Measurements from ENCODE around the gene CSTB. TPM values are rescaled to one million over a fixed set of nuclear protein-coding genes. Genes with fewer than 3 reads are reported as not detected.
A peak's percentile ranks its signal among the peaks of the same experiment; 100 is the strongest.
"Not testable (repeated sequence)": the region's sequence is repeated elsewhere in the genome, so short reads cannot be mapped to it uniquely, and the experiment has no call there.

The CSTB gene, protein sequence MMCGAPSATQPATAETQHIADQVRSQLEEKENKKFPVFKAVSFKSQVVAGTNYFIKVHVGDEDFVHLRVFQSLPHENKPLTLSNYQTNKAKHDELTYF
- total RNA-seq: 36.1 TPM
- long read RNA-seq, transcript CSTB-201 (3 exons, 2,164 nt): major isoform, 69 of 73 reads
- long read RNA-seq, partial matches to known transcripts: 1 of 73 reads
- long read RNA-seq, other reads (novel, unspliced or antisense): 0 of 73 reads

DNA sequence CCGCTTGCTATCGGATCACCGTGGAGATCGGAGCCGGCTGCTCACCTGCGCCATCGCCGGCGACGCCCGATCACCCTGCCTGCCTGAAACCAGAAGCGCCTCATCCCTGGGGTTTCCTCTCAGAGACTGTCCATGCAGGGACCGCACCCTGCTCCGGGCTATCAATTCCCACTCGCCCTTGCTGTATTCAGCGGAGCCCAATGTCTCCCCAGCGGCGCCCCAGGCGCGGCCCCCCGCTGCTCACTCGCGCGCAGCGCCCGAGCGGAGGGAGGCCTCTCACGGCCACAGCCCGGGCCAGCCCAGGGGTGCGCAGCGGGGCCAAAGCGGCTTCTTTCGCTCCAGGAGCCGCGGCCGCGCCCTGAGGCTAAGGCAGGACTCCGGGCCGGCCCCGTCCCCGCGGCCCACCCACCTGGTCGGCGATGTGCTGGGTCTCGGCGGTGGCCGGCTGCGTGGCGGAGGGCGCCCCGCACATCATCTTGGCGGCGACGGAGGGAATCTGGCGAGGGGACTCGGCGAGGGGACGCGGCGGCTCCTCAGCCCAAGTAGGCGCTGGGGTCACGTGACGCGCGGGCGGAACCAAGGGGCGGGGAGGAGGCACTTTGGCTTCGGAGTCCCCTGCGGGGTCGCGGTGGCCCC lies at the start of gene CSTB:
Gene CSTB (minus strand): TSS at position 514 of the 636 bp plus-strand sequence. CDS start 39 bp downstream, at position 475.
- peak; percentile 94 for ATAC-seq (ENCODE audit: poor library complexity)
- peak; percentile 93 for DNase-seq
- intact Hi-C loops (cut with DNase I): no loop called here

DNA sequence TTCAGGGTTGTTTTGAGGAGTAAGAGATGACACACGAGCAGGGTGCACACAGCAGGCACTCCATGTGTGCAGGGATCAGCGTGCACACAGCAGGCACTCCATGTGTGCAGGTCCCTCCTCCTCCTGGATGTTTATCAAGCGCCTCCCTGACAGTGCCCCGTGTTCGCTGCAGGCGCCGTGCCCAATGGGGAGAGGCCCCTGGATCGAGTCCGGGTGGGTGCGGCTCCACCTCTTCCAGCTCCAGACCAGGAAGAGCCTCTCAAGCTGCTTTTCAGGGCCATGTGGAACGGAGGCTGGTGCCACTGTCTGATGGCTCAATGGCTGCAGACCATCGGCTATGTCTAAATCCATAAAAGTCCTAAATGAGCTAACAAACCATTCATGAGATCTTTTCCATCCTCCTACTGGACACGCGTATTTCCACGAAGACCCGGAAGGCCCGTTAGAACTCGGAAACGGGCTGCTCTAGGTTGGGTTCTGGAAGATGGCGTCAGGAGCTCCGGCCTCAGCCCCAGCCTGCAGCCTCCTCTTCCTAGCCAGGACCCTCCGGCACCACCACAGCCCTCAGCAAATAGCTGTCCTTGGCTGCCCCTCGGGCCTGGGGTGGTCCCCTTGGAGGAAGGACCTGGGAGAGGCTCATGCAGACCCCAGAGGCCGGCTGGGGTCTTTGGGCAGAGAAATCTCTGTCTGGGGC lies 49.3 kb upstream of the CSTB start:
- DNase-seq (no peak), ATAC-seq (ENCODE audit: poor library complexity) (no peak)
- intact Hi-C loops (cut with DNase I): loop anchor here (5.0 kb wide), 1 partner anchor 127 kb away; no protein-coding TSS in a partner anchor

DNA sequence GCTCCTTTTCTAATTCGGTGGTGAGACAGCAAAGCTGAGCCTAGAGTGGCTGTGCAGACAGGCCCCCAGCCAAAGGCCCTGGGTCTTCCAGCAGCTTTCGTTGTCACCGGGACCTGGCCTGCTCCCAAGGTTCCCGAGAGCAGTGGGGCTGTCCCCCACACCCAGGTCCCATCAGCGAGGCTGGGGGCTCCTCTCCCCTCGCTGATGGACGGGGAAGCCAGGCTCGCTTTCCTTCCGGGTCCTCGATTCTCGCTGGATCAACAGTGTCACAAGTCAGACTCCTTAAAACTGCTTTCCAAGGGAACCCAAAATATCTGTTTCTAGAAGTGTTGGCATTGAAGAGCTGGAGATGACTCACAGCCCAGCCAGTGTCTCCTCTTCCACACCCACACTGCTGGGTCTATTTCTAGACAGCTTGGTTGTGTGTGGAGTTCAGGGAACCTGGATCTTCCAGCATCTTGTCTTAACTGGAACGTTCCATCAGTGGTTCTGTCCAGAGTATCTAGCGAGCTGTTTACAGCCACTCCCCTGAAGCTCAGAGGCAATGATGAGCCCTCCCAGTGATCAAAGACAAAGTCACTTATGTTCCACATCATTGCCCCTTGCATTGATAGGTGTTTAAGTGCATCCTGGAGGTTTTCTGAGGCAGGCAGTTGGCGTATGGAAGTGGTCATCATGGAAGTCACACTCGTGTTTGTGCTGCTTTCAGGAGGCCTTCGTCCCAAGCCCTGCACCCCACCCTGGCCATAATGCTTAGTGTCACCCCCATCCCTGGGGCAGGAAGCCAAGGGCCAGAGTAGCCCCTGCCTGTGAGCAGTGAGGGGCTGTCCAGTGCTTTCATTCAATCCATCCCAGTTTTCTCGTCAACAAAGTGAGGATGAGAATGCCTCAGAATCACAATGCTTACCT lies 48.5 kb upstream of the CSTB start:
- no peak for DNase-seq
- intact Hi-C loops (cut with DNase I): loop anchor here (5.0 kb wide), 1 partner anchor 128 kb away; no protein-coding TSS in a partner anchor
- no peak for ATAC-seq (ENCODE audit: poor library complexity)

DNA sequence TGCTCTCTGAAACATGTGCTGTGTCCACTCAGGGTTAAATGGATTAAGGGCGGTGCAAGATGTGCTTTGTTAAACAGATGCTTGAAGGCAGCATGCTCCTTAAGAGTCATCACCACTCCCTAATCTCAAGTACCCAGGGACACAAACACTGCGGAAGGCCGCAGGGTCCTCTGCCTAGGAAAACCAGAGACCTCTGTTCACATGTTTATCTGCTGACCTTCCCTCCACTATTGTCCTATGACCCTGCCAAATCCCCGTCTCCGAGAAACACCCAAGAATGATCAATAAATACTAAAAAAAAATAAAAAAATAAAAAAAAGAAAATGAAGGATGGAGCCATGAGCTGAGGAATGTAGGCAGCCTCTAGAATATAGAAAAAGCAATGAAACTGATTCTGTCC lies 46.6 kb upstream of the CSTB start:
- intact Hi-C loops (cut with DNase I); DNase-seq; ATAC-seq (ENCODE audit: poor library complexity): not testable (repeated sequence)

DNA sequence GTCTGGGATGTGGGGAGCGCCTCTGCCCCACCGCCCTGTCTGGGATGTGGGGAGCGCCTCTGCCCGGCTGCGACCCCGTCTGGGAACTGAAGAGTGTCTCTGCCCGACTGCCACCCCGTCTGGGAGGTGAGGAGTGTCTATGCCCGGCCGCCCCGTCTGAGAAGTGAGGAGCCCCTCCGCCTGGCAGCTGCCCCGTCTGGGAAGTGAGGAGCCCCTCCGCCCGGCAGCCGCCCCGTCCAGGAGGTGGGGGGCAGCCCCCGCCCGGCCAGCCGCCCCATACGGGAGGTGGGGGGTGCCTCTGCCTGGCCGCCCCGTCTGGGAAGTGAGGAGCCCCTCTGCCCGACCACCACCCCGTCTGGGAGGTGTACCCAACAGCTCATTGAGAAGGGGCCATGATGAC lies 46.1 kb upstream of the CSTB start:
- ATAC-seq (ENCODE audit: poor library complexity); intact Hi-C loops (cut with DNase I): not testable (repeated sequence)
- peak; percentile 29 for DNase-seq

DNA sequence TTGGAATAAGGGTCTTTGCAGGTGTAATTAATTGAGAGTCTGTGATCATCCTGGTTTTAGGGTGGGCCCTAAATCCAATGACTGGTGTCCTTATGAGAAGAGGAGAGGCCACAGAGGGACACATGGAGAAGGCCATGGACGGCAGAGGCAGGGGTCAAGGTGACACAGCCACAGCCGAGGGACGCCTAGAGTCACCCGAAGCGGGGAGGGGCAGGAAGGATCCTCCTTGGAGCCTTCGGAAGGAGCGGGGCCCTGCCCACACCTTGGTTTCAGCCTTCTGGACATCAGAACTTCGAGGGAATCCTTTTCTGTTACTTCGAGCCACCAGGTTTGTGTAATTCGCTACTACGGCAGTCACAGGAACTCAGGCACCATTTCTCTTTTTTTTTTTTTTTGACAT lies 44.4 kb upstream of the CSTB start:
- intact Hi-C loops (cut with DNase I): no loop called here
- no peak for ATAC-seq (ENCODE audit: poor library complexity)
- DNase-seq: peak; percentile 24

DNA sequence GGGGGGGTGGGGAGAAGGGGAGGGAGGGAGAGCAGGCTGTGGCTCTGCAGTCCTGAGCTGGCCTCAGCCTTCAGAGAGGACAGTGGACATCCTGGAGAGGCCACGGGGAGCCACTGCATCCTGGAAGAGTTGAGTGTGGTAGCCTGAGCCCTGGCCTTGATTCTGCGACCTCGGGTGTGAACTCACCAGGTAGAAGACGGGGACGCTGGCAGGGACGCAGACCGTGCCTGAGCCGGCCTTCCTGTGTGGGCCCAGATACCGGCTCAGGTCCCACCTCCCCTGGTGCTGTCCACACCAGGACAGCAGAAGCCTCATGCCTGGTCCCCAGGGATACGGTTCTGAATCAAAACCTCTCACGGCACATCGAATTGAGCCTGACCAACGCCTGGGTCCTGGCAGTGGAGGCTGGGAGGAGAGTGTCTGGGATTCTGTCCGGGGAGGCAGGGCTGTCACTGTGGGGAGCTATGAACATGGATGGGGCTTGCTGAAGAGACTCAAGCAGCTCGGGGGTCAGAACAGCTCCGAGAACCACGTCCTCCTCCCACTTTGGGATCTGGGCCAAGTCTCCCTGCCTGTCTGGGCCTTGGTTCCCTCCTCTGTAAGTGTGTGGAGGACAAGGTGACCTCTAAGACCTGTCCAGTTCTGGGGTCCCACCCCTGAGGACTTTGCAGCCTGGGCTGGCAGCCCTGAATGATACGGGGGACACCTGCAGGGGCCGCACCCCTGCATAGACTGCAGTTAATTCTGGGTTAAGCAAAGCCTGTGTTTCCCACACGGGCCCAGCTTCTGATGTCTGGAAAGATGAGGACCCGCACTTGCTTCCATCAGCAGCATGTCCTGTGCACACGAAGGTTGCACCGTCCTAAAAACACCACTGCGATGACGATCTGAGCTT lies 43.6 kb upstream of the CSTB start:
- ATAC-seq (ENCODE audit: poor library complexity) (no peak), DNase-seq (peak; percentile 35)
- intact Hi-C loops (cut with DNase I): no loop called here

DNA sequence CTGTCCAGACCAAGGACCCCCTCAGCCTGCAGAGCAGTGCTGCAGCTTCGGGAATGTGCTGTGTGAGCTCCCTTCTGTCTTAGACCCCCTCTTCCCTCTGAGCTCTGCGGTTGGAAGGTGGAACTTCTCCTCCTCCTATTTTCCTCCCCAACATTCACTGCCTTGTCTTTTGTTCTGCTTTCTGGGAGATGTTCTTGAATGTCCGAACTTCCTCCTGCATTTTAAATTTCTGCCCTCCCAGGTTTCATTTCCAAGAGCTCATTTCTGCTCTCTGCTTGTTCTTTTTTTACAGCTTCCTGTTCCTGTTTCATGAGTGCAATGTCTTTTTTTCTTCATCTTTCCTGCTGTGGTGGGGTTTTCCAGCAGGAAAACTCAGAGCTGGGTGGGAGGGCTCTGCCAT lies 42.6 kb upstream of the CSTB start:
- intact Hi-C loops (cut with DNase I): no loop called here
- DNase-seq (peak; percentile 6), ATAC-seq (ENCODE audit: poor library complexity) (peak; percentile 50)

DNA sequence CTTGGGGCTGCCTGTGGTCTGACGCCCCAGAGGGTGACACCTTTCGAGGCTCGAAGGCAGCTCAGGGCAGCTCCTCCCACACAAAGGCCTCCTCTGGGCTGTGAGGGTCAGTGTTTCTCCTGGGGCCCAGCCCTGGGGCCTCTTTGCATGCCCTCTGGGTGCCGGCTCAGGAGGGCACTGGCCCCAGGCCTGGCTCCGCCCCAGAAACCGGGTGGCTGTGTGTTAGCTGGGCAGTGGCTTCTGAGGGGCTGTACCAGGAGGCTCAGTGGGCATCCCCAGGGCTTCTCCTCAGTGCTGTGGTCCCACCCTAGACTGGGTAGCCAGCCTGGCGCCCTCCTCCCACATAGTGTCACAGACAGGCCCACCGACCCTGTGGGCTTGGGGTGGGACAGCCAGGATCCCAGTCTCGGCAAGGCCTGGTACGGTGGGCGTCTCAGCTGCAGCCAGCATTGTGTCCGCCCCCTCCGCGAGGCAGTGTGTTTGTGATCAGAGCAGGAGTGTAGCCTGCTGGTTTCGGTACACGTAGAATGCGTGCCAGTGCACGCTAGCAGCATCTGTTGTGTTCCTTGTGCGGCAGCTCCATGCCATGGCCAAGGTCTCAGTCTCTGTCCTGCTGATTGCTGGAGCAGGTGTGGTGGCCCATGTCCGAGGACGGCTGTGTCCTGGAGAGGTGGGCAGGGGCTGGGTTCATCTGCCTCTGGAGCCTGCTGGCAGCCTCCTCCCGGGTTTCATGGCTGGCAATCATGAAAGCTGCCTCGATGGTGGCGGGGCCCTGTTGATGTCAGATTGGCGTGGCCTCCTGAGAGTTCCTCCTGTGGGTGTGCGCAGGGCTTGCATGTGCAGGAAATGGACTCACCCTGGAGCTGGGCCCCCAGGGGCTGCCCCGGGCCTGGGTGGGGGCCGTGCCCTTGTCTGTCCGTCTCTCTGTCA lies 41.3 kb upstream of the CSTB start:
- ATAC-seq (ENCODE audit: poor library complexity) (peak; percentile 14), DNase-seq (peak; percentile 43)
- intact Hi-C loops (cut with DNase I): no loop called here

DNA sequence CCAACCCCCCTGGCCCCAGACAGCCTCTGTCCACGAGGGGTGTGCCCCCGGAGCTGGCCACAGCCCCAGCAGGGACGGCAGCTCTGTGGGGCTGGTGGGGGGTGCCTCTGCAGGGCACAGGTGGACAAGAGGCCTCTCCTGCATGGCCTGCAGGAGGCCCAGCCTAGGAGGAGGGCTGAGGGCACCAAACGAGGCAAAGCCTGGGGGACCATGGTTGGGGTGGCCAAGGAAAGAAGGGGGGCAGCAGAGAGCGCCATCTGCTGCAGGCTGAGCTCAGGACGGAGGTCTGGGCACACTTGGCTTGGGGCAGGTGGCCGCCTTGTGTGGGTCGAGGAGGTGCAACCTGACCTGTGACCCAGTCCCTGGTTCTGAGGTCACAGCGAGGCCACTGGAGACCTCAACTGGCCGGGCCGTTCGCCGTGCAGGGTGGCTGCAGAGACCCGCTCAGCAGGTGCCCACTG lies 40.5 kb upstream of the CSTB start:
- peak; percentile 10 for DNase-seq
- intact Hi-C loops (cut with DNase I): no loop called here
- no peak for ATAC-seq (ENCODE audit: poor library complexity)

DNA sequence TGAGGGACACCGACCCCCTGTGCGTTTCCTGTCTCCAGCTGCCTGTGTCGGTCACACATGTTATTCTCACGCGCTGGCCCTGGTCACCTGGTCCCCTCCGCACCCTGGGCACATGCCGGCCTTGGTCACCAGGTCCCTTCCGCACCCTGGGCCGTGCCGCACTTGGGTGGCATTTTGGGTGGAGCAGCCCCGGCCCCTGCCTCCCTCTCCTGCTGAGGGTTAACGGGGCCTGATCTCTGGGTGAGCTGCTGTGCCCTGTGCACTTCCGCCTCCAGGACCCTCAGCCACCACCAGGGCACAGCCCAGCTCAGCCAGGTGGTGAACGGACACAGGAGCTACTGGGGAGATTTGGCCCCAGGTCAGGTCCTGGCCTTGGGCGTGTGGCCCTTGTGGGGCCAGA lies 39.9 kb upstream of the CSTB start:
- no peak for ATAC-seq (ENCODE audit: poor library complexity)
- DNase-seq: peak; percentile 33
- intact Hi-C loops (cut with DNase I): no loop called here

DNA sequence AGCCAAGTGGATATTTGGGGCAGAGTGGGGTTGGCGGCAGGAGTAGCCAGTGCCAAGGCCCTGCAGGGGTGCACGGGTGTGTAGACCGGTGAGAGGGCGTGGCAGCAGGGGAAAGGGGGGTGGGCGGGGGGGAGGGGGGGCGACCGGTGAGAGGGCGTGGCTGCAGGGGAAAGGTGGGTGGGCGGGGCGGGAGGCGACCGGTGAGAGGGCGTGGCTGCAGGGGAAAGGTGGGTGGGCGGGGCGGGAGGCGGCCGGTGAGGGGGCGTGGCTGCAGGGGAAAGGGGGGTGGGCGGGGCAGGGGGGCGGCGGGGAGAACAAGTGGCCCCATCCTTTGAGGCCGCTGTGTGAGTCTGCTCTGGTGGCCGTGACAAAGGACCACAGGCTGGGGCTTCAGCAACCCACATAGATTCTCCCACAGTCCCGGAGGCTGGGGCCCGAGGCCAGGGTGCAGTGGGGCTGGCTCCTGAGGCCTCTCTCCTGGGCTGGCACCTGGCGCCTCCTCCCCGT lies 39.1 kb upstream of the CSTB start:
- no peak for ATAC-seq (ENCODE audit: poor library complexity)
- intact Hi-C loops (cut with DNase I): no loop called here

DNA sequence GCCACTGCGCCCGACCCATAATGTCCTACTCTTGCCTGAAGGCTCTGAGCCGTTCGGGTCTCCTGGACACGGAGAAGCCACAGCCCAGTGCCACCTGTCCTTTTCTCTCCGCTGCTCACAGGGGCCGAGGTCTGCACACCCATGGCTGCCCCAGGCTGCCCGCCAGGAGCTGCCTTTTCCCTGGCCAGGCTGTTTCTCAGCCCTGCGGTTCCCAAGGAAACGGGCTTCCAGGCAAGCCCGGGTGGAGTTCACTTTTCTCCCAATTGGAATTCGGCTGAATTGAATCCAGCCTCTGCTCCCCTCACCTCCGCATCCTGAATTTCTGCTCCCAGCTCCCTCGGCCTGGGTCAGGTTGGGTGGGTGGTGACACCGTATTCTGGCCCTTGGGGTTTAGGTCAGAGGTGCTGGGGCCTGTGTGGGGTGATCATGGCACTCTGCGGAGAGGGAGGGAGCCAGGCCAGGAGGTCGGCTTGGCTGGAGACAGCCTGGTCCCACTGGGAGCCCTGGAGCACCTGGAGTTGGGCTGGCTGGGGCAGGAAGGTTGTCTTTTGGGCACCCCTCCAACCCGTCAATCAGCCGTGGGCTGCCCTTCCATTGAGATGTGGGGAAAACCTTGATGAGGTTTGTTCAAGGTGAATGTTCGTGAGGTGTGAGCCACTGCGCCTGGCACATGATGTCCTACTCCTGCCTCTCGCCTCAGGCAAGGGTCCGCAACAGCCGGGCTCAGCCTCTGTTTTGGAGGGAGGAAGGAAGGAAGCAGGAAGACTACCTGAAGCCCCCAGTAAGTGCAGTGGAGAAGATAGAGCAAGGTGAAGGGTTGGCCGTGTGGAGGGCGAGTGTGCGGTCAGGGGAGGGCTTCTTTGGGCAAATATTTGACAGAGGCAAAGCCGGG lies 38.4 kb upstream of the CSTB start:
- ATAC-seq (ENCODE audit: poor library complexity) (no peak), DNase-seq (no peak)
- intact Hi-C loops (cut with DNase I): loop anchor here (5.0 kb wide), 1 partner anchor 163 kb away; no protein-coding TSS in a partner anchor

More for the DNA sequence above, 39.1 kb upstream of the CSTB start:
- peak; percentile 28 for DNase-seq

DNA sequence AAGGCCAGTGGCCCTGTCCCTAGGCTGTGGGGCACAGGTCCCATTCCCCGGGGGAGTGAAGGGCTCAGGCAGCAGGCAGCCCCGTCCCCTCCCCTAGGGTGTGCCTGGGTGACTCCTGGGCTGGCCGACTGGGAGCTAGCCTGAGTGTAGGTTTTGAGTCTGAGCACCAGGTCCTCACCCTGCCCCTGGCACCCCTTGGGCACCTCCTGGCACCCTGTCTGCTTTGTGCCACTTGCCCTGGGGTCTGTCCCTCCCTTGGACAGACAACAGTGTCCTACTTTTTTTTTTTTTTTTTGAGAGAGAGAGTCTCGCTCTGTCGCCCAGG lies 37.5 kb upstream of the CSTB start:
- ATAC-seq (ENCODE audit: poor library complexity): no peak
- intact Hi-C loops (cut with DNase I): loop anchor here (5.0 kb wide), 1 partner anchor 164 kb away; no protein-coding TSS in a partner anchor
- no peak for DNase-seq

DNA sequence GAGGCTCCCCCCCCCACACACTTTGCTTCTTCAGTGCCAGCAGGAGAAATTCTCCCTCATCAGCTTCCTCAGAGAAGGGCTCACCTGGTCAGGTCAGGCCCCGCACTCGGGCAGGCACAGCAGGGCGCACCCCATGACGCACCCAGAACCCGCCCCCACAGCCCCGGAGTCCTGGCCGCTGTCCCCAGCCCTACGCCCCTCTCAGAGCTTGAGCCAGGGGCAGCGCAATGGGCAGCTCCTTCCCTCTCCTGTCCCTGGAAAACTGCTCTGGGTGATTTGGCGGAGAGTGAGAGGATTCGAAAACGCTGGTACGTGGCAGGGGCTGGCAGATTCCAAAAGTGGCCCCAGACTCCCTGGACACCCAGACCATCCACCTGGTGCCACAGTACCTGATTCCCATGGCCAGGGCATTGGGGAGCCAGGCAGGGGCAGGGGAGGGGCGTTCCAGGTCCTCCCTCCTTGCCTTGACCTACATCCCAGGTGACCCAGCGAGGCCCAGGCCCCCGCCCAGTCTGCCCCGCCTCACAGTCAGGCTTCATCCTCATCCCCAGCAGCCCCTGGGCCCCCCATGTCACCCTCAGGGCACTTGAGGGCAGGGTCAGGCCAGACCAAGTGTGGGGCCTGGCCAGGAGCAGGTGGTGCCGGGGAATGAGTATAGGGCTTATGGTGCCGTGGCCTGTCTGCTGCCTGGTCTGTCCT lies 37.0 kb upstream of the CSTB start:
- ATAC-seq (ENCODE audit: poor library complexity) (no peak), DNase-seq (no peak)
- intact Hi-C loops (cut with DNase I): loop anchor here (5.0 kb wide), 1 partner anchor 164 kb away; no protein-coding TSS in a partner anchor
